Natural killer cell (primary cell): Measurements from ENCODE around the gene NPEPL1. TPM values are rescaled to one million over a fixed set of nuclear protein-coding genes. Genes with fewer than 3 reads are reported as not detected.

Experiments
- ATAC-seq, 3 donors: fragments of 150-1000 bp in 2 of 3; fragments of 200-7000 bp in 1 of 3; cut with Tn5 transposase; 1 replicate in 1 of 3; 2 replicates in 2 of 3; pipeline ENCODE4 v1.10.0; 2021; ENCODE audit warnings: mild to moderate bottlenecking in 2 of 3, moderate library complexity in 2 of 3
- DNase-seq, 2 donors: peaks; one replicate each; pipeline versions ENCODE4 v3.0.0 to v3.0.0-alpha.2; 2013 to 2021; ENCODE audit warnings: mixed read lengths in 1 of 2
- H3K27ac ChIP-seq: one replicate; pipeline ENCODE4 v1.5.1; 2013; ENCODE audit warnings: mild to moderate bottlenecking, low read length
- H3K27me3 ChIP-seq: one replicate; pipeline ENCODE4 v1.6.1; 2013; ENCODE audit warnings: low read length; ENCODE audit not compliant: control insufficient read depth, insufficient read depth
- H3K36me3 ChIP-seq: one replicate; pipeline ENCODE4 v1.6.1; 2013; ENCODE audit warnings: low read length; ENCODE audit not compliant: control insufficient read depth, insufficient read depth
- H3K4me1 ChIP-seq: one replicate; pipeline ENCODE4 v1.6.1; 2013; ENCODE audit warnings: low read length; ENCODE audit not compliant: control insufficient read depth, insufficient read depth
- H3K4me3 ChIP-seq: one replicate; pipeline ENCODE4 v1.5.1; 2013; ENCODE audit warnings: low read length
- H3K9me3 ChIP-seq: one replicate; pipeline ENCODE4 v1.6.1; 2013; ENCODE audit warnings: low read length; ENCODE audit not compliant: control insufficient read depth, insufficient read depth
- H3K27ac Mint-ChIP-seq, 2 donors: one replicate each; pipeline ENCODE4 v1.8.0; 2022; ENCODE audit warnings: mild to moderate bottlenecking in 2 of 2, mixed read lengths in 2 of 2, moderate library complexity in 1 of 2
- H3K27me3 Mint-ChIP-seq, 2 donors: one replicate each; pipeline ENCODE4 v1.8.0; 2022; ENCODE audit warnings: low read depth in 2 of 2, mixed read lengths in 2 of 2
- H3K36me3 Mint-ChIP-seq: one replicate; pipeline ENCODE4 v1.8.0; 2022; ENCODE audit warnings: mixed read lengths
- H3K4me1 Mint-ChIP-seq, 2 donors: one replicate each; pipeline ENCODE4 v1.8.0; 2022; ENCODE audit warnings: mixed read lengths in 2 of 2
- H3K4me3 Mint-ChIP-seq: one replicate; pipeline ENCODE4 v1.8.0; 2022; ENCODE audit warnings: mild to moderate bottlenecking, moderate library complexity, mixed read lengths
- H3K9me3 Mint-ChIP-seq, 2 donors: one replicate each; pipeline ENCODE4 v1.8.0; 2022; ENCODE audit warnings: mixed read lengths in 2 of 2
- CTCF ChIP-seq: fragments of 200-600 bp; IDR thresholded peaks from one replicate; pipeline ENCODE4 v1.8.0; 2022; ENCODE audit warnings: antibody characterized with exemption
- WGBS: methylation state at CpG from one replicate; pipeline ENCODE4 v1.1.7; 2013; ENCODE audit warnings: missing lambda C conversion rate; ENCODE audit not compliant: insufficient coverage; 5-methylcytosine and 5-hydroxymethylcytosine counted together
- intact Hi-C: fragments of 100-400 bp; cut with micrococcal nuclease; formaldehyde crosslinking; loops from one replicate; pipeline ENCODE4 v1.14.2; 2022
- total RNA-seq, 4 donors: library from RNA; stranded (reverse); fragments of 120-200 nt in 1 of 4; gene quantifications; one replicate each; pipeline versions ENCODE4 v1.2.3 to v1.2.4, GENCODE V29; 2013 to 2022

The NPEPL1 gene
- total RNA-seq, 3 donors from 2014 or later (not counting 1 experiment from before 2014, with no cell fraction given) = 66.0 to 83.7 (median 68.4) TPM

- ATAC-seq = no peak
- intact Hi-C loops = loop anchor here (5.0 to 10.0 kb wide), 4 partner anchors 198 to 1050 kb away; partner anchors contain the start of genes GNAS and GNAS-AS1
- Mint-ChIP-seq H3K27ac (no peak overlapping the region), H3K27me3 (no peaks in the 10 kb centered on the region), H3K4me3 (no peak overlapping the region), H3K9me3 (no peaks in the 10 kb centered on the region), H3K4me1 (peaks cover 55 to 56% of the 10 kb centered on the region in 2 donors), H3K36me3 (no peaks in the 10 kb centered on the region)
- Histone ChIP-seq H3K36me3 (peaks cover 5% of the 10 kb centered on the region), H3K4me3 (no peak overlapping the region), H3K27ac (no peak overlapping the region), H3K4me1 (peaks cover 11% of the 10 kb centered on the region), H3K27me3 (no peaks in the 10 kb centered on the region), H3K9me3 (no peaks in the 10 kb centered on the region)
- no peak for DNase-seq
- no CpG with 5 or more reads among the region's 4 CpGs for WGBS
- TF ChIP-seq CTCF = no peak
Observed at GRCh38 chr20:58654337-58654736, 38.3 kb upstream of the NPEPL1 start.

GRCh38 chr20:58655328-58656107 lies 37.1 kb upstream of the NPEPL1 start:
- Histone ChIP-seq H3K27me3 (no peaks in the 10 kb centered on the region), H3K36me3 (peaks cover 5% of the 10 kb centered on the region), H3K4me3 (no peak overlapping the region), H3K4me1 (peaks cover 15% of the 10 kb centered on the region), H3K27ac (no peak overlapping the region), H3K9me3 (no peaks in the 10 kb centered on the region)
- TF ChIP-seq CTCF = no peak
- intact Hi-C loops = loop anchor here (10.0 kb wide), 1 partner anchor 1051 kb away; no protein-coding TSS in a partner anchor
- Mint-ChIP-seq H3K9me3 (no peaks in the 10 kb centered on the region), H3K27ac (peak overlapping the region; percentile 72 to 73), H3K27me3 (no peaks in the 10 kb centered on the region), H3K4me1 (peaks cover 63 to 64% of the 10 kb centered on the region in 2 donors), H3K4me3 (no peak overlapping the region), H3K36me3 (no peaks in the 10 kb centered on the region)
- WGBS = 90% methylated on average over 6 of the region's 6 CpGs
- no peak for DNase-seq
- no peak for ATAC-seq

- Histone ChIP-seq H3K9me3 (no peaks in the 10 kb centered on the region), H3K36me3 (peaks cover 10% of the 10 kb centered on the region), H3K4me1 (peaks cover 20% of the 10 kb centered on the region), H3K4me3 (no peak overlapping the region), H3K27ac (no peak overlapping the region), H3K27me3 (no peaks in the 10 kb centered on the region)
- Mint-ChIP-seq H3K4me1 (peaks cover 64% of the 10 kb centered on the region in 2 donors), H3K36me3 (no peaks in the 10 kb centered on the region), H3K27ac (peak overlapping the region; percentile 72 to 73), H3K4me3 (no peak overlapping the region), H3K9me3 (no peaks in the 10 kb centered on the region), H3K27me3 (no peaks in the 10 kb centered on the region)
- no peak for ATAC-seq
- no peak for DNase-seq
- 89% methylated on average over 2 of the region's 2 CpGs for WGBS
- intact Hi-C loops = loop anchor here (10.0 kb wide), 1 partner anchor 1052 kb away; no protein-coding TSS in a partner anchor
- no peak for TF ChIP-seq CTCF
Observed at GRCh38 chr20:58656831-58657230, 35.8 kb upstream of the NPEPL1 start.
